NT2/D1 (cell line): ENCODE results near the gene DPP9.

Source experiments
- SUZ12 ChIP-seq: IDR thresholded peaks from 2 replicates; pipeline ENCODE4 v1.6.1; 2011; ENCODE audit not compliant: insufficient read length, insufficient read depth; ENCODE audit errors: extremely low read depth
- YY1 ChIP-seq: IDR thresholded peaks from 2 replicates; pipeline ENCODE4 v1.6.1; 2011; ENCODE audit not compliant: insufficient read length, insufficient read depth
- ZNF274 ChIP-seq: IDR thresholded peaks from 2 replicates; pipeline ENCODE4 v1.6.1; 2011; ENCODE audit warnings: mild to moderate bottlenecking, low read depth, low read length

- TF ChIP-seq ZNF274 (no peak), SUZ12 (no peak), YY1 (no peak)
Observed at GRCh38 chr19:4705413-4706131, 18.1 kb downstream of the DPP9 start.
